GM21723 (cell line): ENCODE results near the gene BEND7.

Experiments
- ATAC-seq: cut with Tn5 transposase; IDR thresholded peaks from one replicate; pipeline ENCODE4 v1.9.1; 2021; ENCODE audit warnings: mild to moderate bottlenecking, moderate library complexity; ENCODE audit not compliant: unreplicated experiment

BEND7 gene

GRCh38 chr10:13525663-13526062 is 3.2 kb downstream of the BEND7 start:
- no peak for ATAC-seq

GRCh38 chr10:13521026-13521425 is 7.8 kb downstream of the BEND7 start:
- ATAC-seq = no peak

- no peak for ATAC-seq
Measured at GRCh38 chr10:13520194-13520593, 8.6 kb downstream of the BEND7 start.

- no peak for ATAC-seq
Measured at GRCh38 chr10:13518076-13518692, 10.6 kb downstream of the BEND7 start.

- ATAC-seq = no peak
Measured at GRCh38 chr10:13517675-13518074, 11.1 kb downstream of the BEND7 start.

- no peak for ATAC-seq
Measured at GRCh38 chr10:13516176-13516575, 12.6 kb downstream of the BEND7 start.

GRCh38 chr10:13515467-13515866 is 13.3 kb downstream of the BEND7 start:
- ATAC-seq = no peak

GRCh38 chr10:13514296-13514695 is 14.5 kb downstream of the BEND7 start:
- no peak for ATAC-seq

GRCh38 chr10:13512564-13512963 is 16.2 kb downstream of the BEND7 start:
- no peak for ATAC-seq

GRCh38 chr10:13511409-13511808 is 17.4 kb downstream of the BEND7 start:
- ATAC-seq = no peak

GRCh38 chr10:13505052-13505680 is 23.6 kb downstream of the BEND7 start:
- no peak for ATAC-seq

- ATAC-seq = no peak
Measured at GRCh38 chr10:13503745-13504463, 24.9 kb downstream of the BEND7 start.

- ATAC-seq = no peak
Measured at GRCh38 chr10:13502380-13502779, 26.4 kb downstream of the BEND7 start.

- no peak for ATAC-seq
Measured at GRCh38 chr10:13500201-13500600, 28.6 kb downstream of the BEND7 start.

GRCh38 chr10:13499150-13499549 is 29.7 kb downstream of the BEND7 start:
- no peak for ATAC-seq

GRCh38 chr10:13496931-13497330 is 31.9 kb downstream of the BEND7 start:
- ATAC-seq = no peak

GRCh38 chr10:13496164-13496563 is 32.6 kb downstream of the BEND7 start:
- no peak for ATAC-seq

- ATAC-seq = no peak
Measured at GRCh38 chr10:13492493-13493180, 36.2 kb downstream of the BEND7 start.

GRCh38 chr10:13491747-13492360 is 37.0 kb downstream of the BEND7 start:
- ATAC-seq = no peak

- no peak for ATAC-seq
Measured at GRCh38 chr10:13490503-13490902, 38.3 kb downstream of the BEND7 start.

- ATAC-seq = no peak
Measured at GRCh38 chr10:13489035-13489599, 39.7 kb downstream of the BEND7 start.
